ENCODE results near the gene RAB25.

The RAB25 gene

GRCh38 chr1:156086256-156086662 lies 25.3 kb downstream of the RAB25 start:
- no peak for TF ChIP-seq POLR2AphosphoS5 (IDR thresholded peaks at IDR 0.05; ENCODE audit: low read depth, low read length)
- no peak for TF ChIP-seq TAF1 (IDR thresholded peaks at IDR 0.05; ENCODE audit: borderline replicate concordance, insufficient read depth, low read length)
- no peak for TF ChIP-seq REST (IDR thresholded peaks at IDR 0.05; ENCODE audit: insufficient read depth in 1 of 2, low read depth in 2 of 2, low read length in 2 of 2)
- no peak for TF ChIP-seq SIN3A (IDR thresholded peaks at IDR 0.05; ENCODE audit: borderline replicate concordance, insufficient read depth, low read length)
- no peak for TF ChIP-seq FOXP2 (optimal IDR thresholded peaks at IDR 0.05; ENCODE audit: borderline replicate concordance, extremely low read depth, extremely low read length, insufficient read depth)

- TF ChIP-seq SIN3A (IDR thresholded peaks at IDR 0.05; ENCODE audit: borderline replicate concordance, insufficient read depth, low read length) (no peak), TAF1 (IDR thresholded peaks at IDR 0.05; ENCODE audit: borderline replicate concordance, insufficient read depth, low read length) (no peak), FOXP2 (optimal IDR thresholded peaks at IDR 0.05; ENCODE audit: borderline replicate concordance, extremely low read depth, extremely low read length, insufficient read depth) (no peak), POLR2AphosphoS5 (IDR thresholded peaks at IDR 0.05; ENCODE audit: low read depth, low read length) (no peak), REST (IDR thresholded peaks at IDR 0.05; ENCODE audit: insufficient read depth in 1 of 2, low read depth in 2 of 2, low read length in 2 of 2) (no peak)
Measured at GRCh38 chr1:156089704-156090103, 28.7 kb downstream of the RAB25 start.

- TF ChIP-seq REST (IDR thresholded peaks at IDR 0.05; ENCODE audit: insufficient read depth in 1 of 2, low read depth in 2 of 2, low read length in 2 of 2): no peak
- TF ChIP-seq FOXP2 (optimal IDR thresholded peaks at IDR 0.05; ENCODE audit: borderline replicate concordance, extremely low read depth, extremely low read length, insufficient read depth): no peak
- no peak for TF ChIP-seq POLR2AphosphoS5 (IDR thresholded peaks at IDR 0.05; ENCODE audit: low read depth, low read length)
- TF ChIP-seq TAF1 (IDR thresholded peaks at IDR 0.05; ENCODE audit: borderline replicate concordance, insufficient read depth, low read length): no peak
- no peak for TF ChIP-seq SIN3A (IDR thresholded peaks at IDR 0.05; ENCODE audit: borderline replicate concordance, insufficient read depth, low read length)
Measured at GRCh38 chr1:156090138-156090839, 29.3 kb downstream of the RAB25 start.

- no peak for TF ChIP-seq SIN3A (IDR thresholded peaks at IDR 0.05; ENCODE audit: borderline replicate concordance, insufficient read depth, low read length)
- no peak for TF ChIP-seq REST (IDR thresholded peaks at IDR 0.05; ENCODE audit: insufficient read depth in 1 of 2, low read depth in 2 of 2, low read length in 2 of 2)
- no peak for TF ChIP-seq FOXP2 (optimal IDR thresholded peaks at IDR 0.05; ENCODE audit: borderline replicate concordance, extremely low read depth, extremely low read length, insufficient read depth)
- TF ChIP-seq POLR2AphosphoS5 (IDR thresholded peaks at IDR 0.05; ENCODE audit: low read depth, low read length): no peak
- no peak for TF ChIP-seq TAF1 (IDR thresholded peaks at IDR 0.05; ENCODE audit: borderline replicate concordance, insufficient read depth, low read length)
Measured at GRCh38 chr1:156090840-156091188, 29.9 kb downstream of the RAB25 start.

Measured in PFSK-1 (cell line).